GM19043 (cell line): Measurements from ENCODE around the gene ZNF451.

Source experiments
- ATAC-seq: cut with Tn5 transposase; IDR thresholded peaks from one replicate; pipeline ENCODE4 v1.9.1; 2021; ENCODE audit warnings: low read depth; ENCODE audit not compliant: unreplicated experiment

Gene ZNF451

DNA sequence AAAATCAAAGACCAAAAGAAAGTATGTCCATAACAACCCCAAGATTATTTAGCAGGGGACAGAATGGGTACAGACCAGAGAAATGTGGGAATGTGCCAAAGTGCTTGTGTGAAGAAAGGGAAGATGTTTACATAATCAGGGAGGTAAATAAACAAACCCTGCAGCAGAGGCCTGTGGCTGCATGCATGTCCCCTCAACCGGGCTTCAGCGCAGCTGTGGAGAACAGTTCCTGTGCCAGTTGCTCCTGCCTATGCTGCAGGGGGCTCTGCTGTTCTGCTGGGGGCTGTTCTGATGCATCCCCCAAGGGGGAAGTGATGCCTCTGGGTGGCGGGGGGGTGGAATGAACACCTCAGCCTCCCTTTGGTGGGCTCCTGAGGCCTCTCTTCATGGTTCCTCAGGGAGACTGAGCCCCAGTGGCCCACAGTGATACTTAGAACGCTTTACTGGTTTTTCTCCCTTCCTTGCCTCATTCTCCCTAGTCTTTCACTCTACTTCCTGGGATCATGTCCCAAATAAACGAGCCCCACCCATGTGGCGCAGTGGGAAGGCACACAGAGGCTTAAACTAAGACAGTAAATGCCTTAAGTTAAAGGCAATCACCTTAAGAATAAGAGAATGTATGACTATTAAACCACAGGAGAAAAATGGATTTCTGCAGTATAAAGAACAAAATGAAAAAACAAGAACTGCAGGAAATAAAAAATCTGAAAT, 109.1 kb downstream of the ZNF451 start:
- ATAC-seq: no peak

DNA sequence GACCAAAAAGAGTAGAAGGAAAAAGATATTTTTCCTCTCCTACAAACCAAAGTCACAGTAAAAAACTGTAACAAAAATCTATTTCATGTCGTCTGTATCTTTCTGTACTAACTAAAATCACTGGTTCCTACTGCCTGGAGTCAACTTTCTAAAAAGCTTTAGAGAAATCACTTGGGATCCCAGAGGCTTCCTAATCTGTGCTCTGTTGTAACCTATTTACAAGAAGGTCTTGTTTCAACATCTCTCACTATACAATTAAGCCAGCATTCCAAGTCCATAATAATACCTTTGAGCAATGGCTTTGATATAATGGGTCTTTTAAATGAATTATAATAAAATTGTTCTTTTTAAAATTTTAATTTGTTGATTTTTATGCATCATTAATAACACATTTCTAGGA, 111.7 kb downstream of the ZNF451 start:
- no peak for ATAC-seq

- no peak for ATAC-seq
These were observed 115.8 kb downstream of the ZNF451 start for GRCh38 chr6:57205550-57206328.

GRCh38 chr6:57207141-57207540, 117.2 kb downstream of the ZNF451 start:
- no peak for ATAC-seq

DNA sequence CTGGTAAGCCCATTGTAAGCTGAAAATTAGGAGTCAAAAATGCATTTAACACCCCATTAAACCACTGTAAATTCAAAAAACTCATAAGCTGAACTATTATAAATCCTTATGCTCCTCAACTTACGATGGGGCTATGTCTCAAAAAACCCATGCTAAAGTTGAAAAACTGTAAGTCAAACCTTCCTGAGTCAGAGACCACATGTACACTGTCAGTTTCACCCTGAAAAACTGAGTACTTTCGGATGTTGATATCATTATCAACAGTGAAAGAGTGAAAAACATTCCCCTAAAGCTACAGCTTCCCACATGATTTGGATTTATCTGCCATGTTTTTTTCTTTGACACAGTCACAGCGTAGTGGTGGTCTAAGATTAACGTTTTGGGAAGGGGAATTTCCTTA, 117.9 kb downstream of the ZNF451 start:
- no peak for ATAC-seq

DNA sequence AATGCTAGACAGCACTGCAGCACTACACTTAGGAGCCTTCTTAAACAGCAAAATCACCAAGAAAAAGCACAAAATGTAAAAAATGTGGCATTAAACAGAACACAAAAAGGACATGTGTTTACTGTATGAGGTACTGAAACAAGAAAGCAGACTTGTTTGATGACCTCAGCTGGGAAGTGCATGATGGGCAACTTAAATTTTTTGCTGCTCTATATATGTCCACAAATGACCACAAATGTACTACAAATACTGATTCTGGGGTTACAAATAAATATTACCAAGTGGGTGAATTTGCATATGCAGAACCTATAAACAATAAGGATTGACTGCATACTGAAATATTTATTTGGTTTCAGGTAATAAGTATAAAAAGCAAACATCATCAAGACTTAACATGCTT, 119.0 kb downstream of the ZNF451 start:
- ATAC-seq: no peak

GRCh38 chr6:57210060-57210459, 120.1 kb downstream of the ZNF451 start:
- no peak for ATAC-seq

DNA sequence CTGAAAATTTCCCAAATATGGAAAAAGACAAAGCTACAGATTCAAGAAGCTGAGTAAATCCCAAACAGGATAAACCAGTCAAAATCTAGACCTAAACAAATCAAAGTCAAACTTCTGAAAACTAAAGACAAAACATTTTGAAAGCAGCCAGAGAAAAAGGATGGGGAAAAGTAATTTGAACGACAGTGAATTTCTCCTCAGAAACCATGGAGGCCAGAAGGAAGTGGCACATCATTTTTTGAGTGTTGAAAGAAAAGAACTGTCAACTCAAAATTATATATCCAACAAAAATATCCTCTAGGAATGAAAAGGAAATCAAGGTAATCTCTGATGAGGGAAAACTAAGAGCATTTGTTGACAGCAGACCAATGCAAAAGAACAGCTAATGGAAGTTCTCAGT, 125.3 kb downstream of the ZNF451 start:
- ATAC-seq: no peak

- no peak for ATAC-seq
These were observed 126.5 kb downstream of the ZNF451 start for GRCh38 chr6:57216235-57217101.

GRCh38 chr6:57217270-57217669, 127.3 kb downstream of the ZNF451 start:
- no peak for ATAC-seq
